ENCODE measurements around the gene PIEZO2. TPM values are rescaled to one million over a fixed set of nuclear protein-coding genes. Genes with fewer than 3 reads are reported as not detected.
"Not testable (repeated sequence)": the region's sequence is repeated elsewhere in the genome, so short reads cannot be mapped to it uniquely, and the experiment has no call there.

Gene PIEZO2
- total RNA-seq, 1 donor from 2014 or later: 256 TPM

- DNase-seq (ENCODE audit: low read depth in 2 of 2): not testable (repeated sequence)
These were observed 511.4 kb downstream of the PIEZO2 start for GRCh38 chr18:10637858-10638538.

- not testable (repeated sequence) for DNase-seq (ENCODE audit: low read depth in 2 of 2)
These were observed 520.3 kb downstream of the PIEZO2 start for GRCh38 chr18:10629076-10629475.

- not testable (repeated sequence) for DNase-seq (ENCODE audit: low read depth in 2 of 2)
These were observed 522.7 kb downstream of the PIEZO2 start for GRCh38 chr18:10626606-10627213.

- not testable (repeated sequence) for DNase-seq (ENCODE audit: low read depth in 2 of 2)
These were observed 525.8 kb downstream of the PIEZO2 start for GRCh38 chr18:10623606-10624005.

GRCh38 chr18:10622982-10623381 is 526.4 kb downstream of the PIEZO2 start:
- not testable (repeated sequence) for DNase-seq (ENCODE audit: low read depth in 2 of 2)

- not testable (repeated sequence) for DNase-seq (ENCODE audit: low read depth in 2 of 2)
These were observed 528.6 kb downstream of the PIEZO2 start for GRCh38 chr18:10620670-10621329.

Measured in lung microvascular endothelial cell (primary cell).